IgD-negative memory B cell (primary cell): ENCODE results near the gene APBA3. TPM values are rescaled to one million over a fixed set of nuclear protein-coding genes. Genes with fewer than 3 reads are reported as not detected.

ENCODE experiments used
- H3K27ac Mint-ChIP-seq, 3 donors: one replicate each; pipeline ENCODE4 v1.8.0; 2020 to 2022; ENCODE audit warnings: mild to moderate bottlenecking in 3 of 3, mixed read lengths in 3 of 3, moderate library complexity in 1 of 3
- H3K27me3 Mint-ChIP-seq: one replicate; pipeline ENCODE4 v1.8.0; 2021; ENCODE audit warnings: mixed read lengths
- H3K36me3 Mint-ChIP-seq: one replicate; pipeline ENCODE4 v1.8.0; 2020; ENCODE audit warnings: mild to moderate bottlenecking, mixed read lengths
- H3K4me1 Mint-ChIP-seq, 3 donors: one replicate each; pipeline ENCODE4 v1.8.0; 2020 to 2022; ENCODE audit warnings: mixed read lengths in 3 of 3, mild to moderate bottlenecking in 1 of 3
- H3K4me3 Mint-ChIP-seq, 4 donors: one replicate each; pipeline ENCODE4 v1.8.0; 2020 to 2022; ENCODE audit warnings: mild to moderate bottlenecking in 4 of 4, mixed read lengths in 4 of 4, moderate library complexity in 3 of 4
- H3K9me3 Mint-ChIP-seq, 3 donors: one replicate each; pipeline ENCODE4 v1.8.0; 2020 to 2021; ENCODE audit warnings: mixed read lengths in 3 of 3, mild to moderate bottlenecking in 1 of 3
- polyA plus RNA-seq: library from polyadenylated mRNA; unstranded; fragments of 300-500 nt; fragmentation: Illumina TruSeq; gene quantifications from one replicate; pipeline ENCODE4 v1.2.3, GENCODE V29; 2021

The APBA3 gene
- polyA plus RNA-seq, 1 donor from 2014 or later: 36.9 TPM

DNA sequence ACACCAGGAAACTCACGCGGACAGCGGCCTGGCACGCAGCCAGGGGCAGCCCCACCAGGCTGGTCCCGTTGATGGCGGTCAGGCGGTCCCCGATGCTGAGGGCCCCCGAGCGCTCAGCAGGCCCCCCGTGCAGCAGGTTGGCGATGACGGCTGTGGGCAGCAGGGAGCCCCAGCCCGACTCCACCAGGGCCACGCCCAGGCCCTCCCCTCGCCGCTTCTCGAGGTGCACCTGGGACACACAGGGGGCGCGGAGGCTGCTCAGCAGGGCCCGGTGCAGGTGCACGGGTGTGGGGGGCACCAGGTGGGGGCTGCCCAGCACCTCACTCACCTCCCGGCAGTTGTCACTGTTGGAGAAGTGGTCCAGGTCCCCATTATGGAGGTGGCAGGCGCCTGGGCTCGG is 9.0 kb downstream of the APBA3 start:
- Mint-ChIP-seq H3K27ac (no peak overlapping the region), H3K36me3 (peaks cover 9% of the 10 kb centered on the region), H3K9me3 (no peaks in the 10 kb centered on the region), H3K4me3 (no peak overlapping the region), H3K27me3 (no peaks in the 10 kb centered on the region), H3K4me1 (peaks cover 2 to 10% (median 3%) of the 10 kb centered on the region in 3 donors)

GRCh38 chr19:3751236-3751635 is 10.3 kb downstream of the APBA3 start:
- peaks cover 9% of the 10 kb centered on the region for H3K36me3 Mint-ChIP-seq
- H3K4me3 Mint-ChIP-seq: no peak overlapping the region
- no peak overlapping the region for H3K27ac Mint-ChIP-seq
- peaks cover 2 to 8% (median 3%) of the 10 kb centered on the region in 3 donors for H3K4me1 Mint-ChIP-seq
- H3K9me3 Mint-ChIP-seq: no peaks in the 10 kb centered on the region
- H3K27me3 Mint-ChIP-seq: no peaks in the 10 kb centered on the region

GRCh38 chr19:3750211-3750610 is 11.3 kb downstream of the APBA3 start:
- peaks cover 9% of the 10 kb centered on the region for H3K36me3 Mint-ChIP-seq
- H3K9me3 Mint-ChIP-seq: no peaks in the 10 kb centered on the region
- no peak overlapping the region for H3K4me3 Mint-ChIP-seq
- H3K27me3 Mint-ChIP-seq: no peaks in the 10 kb centered on the region
- peaks cover 0 to 4% (median 2%) of the 10 kb centered on the region in 3 donors for H3K4me1 Mint-ChIP-seq
- H3K27ac Mint-ChIP-seq: no peak overlapping the region

GRCh38 chr19:3748965-3749364 is 12.5 kb downstream of the APBA3 start:
- peaks cover 9% of the 10 kb centered on the region for H3K36me3 Mint-ChIP-seq
- no peaks in the 10 kb centered on the region for H3K27me3 Mint-ChIP-seq
- no peaks in the 10 kb centered on the region for H3K4me1 Mint-ChIP-seq
- no peak overlapping the region for H3K27ac Mint-ChIP-seq
- H3K9me3 Mint-ChIP-seq: no peaks in the 10 kb centered on the region
- no peak overlapping the region for H3K4me3 Mint-ChIP-seq

GRCh38 chr19:3746371-3747056 is 15.0 kb downstream of the APBA3 start:
- Mint-ChIP-seq H3K4me3 (no peak overlapping the region), H3K27ac (no peak overlapping the region)

GRCh38 chr19:3745363-3746045 is 16.0 kb downstream of the APBA3 start:
- peaks cover 0 to 4% (median 0%) of the 10 kb centered on the region in 3 donors for H3K9me3 Mint-ChIP-seq
- no peaks in the 10 kb centered on the region for H3K4me1 Mint-ChIP-seq
- peaks cover 3% of the 10 kb centered on the region for H3K36me3 Mint-ChIP-seq
- H3K27me3 Mint-ChIP-seq: no peaks in the 10 kb centered on the region
- H3K27ac Mint-ChIP-seq: no peak overlapping the region
- H3K4me3 Mint-ChIP-seq: no peak overlapping the region

More at GRCh38 chr19:3746371-3747056, 15.0 kb downstream of the APBA3 start:
- Mint-ChIP-seq H3K27me3 (no peaks in the 10 kb centered on the region), H3K9me3 (peaks cover 0 to 4% (median 0%) of the 10 kb centered on the region in 3 donors), H3K36me3 (peaks cover 6% of the 10 kb centered on the region), H3K4me1 (no peaks in the 10 kb centered on the region)

GRCh38 chr19:3743486-3743885 is 18.0 kb downstream of the APBA3 start:
- Mint-ChIP-seq H3K36me3 (no peaks in the 10 kb centered on the region), H3K27me3 (no peaks in the 10 kb centered on the region), H3K4me1 (no peaks in the 10 kb centered on the region), H3K27ac (no peak overlapping the region), H3K9me3 (peaks cover 0 to 4% (median 0%) of the 10 kb centered on the region in 3 donors), H3K4me3 (no peak overlapping the region)

GRCh38 chr19:3740431-3740830 is 21.1 kb downstream of the APBA3 start:
- peaks cover 0 to 4% (median 0%) of the 10 kb centered on the region in 3 donors for H3K9me3 Mint-ChIP-seq
- H3K27ac Mint-ChIP-seq: no peak overlapping the region
- H3K36me3 Mint-ChIP-seq: no peaks in the 10 kb centered on the region
- no peaks in the 10 kb centered on the region for H3K4me1 Mint-ChIP-seq
- H3K27me3 Mint-ChIP-seq: peaks cover 5% of the 10 kb centered on the region
- H3K4me3 Mint-ChIP-seq: no peak overlapping the region

- Mint-ChIP-seq H3K9me3 (peaks cover 0 to 4% (median 0%) of the 10 kb centered on the region in 3 donors), H3K36me3 (no peaks in the 10 kb centered on the region), H3K27me3 (peaks cover 5% of the 10 kb centered on the region), H3K4me3 (no peak overlapping the region), H3K27ac (no peak overlapping the region), H3K4me1 (no peaks in the 10 kb centered on the region)
Observed at GRCh38 chr19:3738477-3739220, 22.8 kb downstream of the APBA3 start.

- H3K27me3 Mint-ChIP-seq: peaks cover 5% of the 10 kb centered on the region
- H3K36me3 Mint-ChIP-seq: no peaks in the 10 kb centered on the region
- H3K9me3 Mint-ChIP-seq: peaks cover 0 to 2% (median 0%) of the 10 kb centered on the region in 3 donors
- H3K4me1 Mint-ChIP-seq: no peaks in the 10 kb centered on the region
- no peak overlapping the region for H3K4me3 Mint-ChIP-seq
- no peak overlapping the region for H3K27ac Mint-ChIP-seq
Observed at GRCh38 chr19:3737487-3738205, 23.8 kb downstream of the APBA3 start.

- no peak overlapping the region for H3K4me3 Mint-ChIP-seq
- H3K36me3 Mint-ChIP-seq: no peaks in the 10 kb centered on the region
- H3K4me1 Mint-ChIP-seq: no peaks in the 10 kb centered on the region
- peaks cover 0 to 2% (median 0%) of the 10 kb centered on the region in 3 donors for H3K9me3 Mint-ChIP-seq
- peaks cover 5% of the 10 kb centered on the region for H3K27me3 Mint-ChIP-seq
- H3K27ac Mint-ChIP-seq: no peak overlapping the region
Observed at GRCh38 chr19:3736106-3736724, 25.3 kb downstream of the APBA3 start.

GRCh38 chr19:3734310-3734600 is 27.2 kb downstream of the APBA3 start:
- Mint-ChIP-seq H3K27ac (no peak overlapping the region), H3K4me3 (no peak overlapping the region), H3K9me3 (peaks cover 0 to 2% (median 0%) of the 10 kb centered on the region in 3 donors), H3K27me3 (peaks cover 5% of the 10 kb centered on the region), H3K4me1 (no peaks in the 10 kb centered on the region), H3K36me3 (peaks cover 2% of the 10 kb centered on the region)

GRCh38 chr19:3733549-3734309 is 27.8 kb downstream of the APBA3 start:
- H3K4me1 Mint-ChIP-seq: no peaks in the 10 kb centered on the region
- H3K36me3 Mint-ChIP-seq: peaks cover 2% of the 10 kb centered on the region
- H3K4me3 Mint-ChIP-seq: no peak overlapping the region
- H3K27me3 Mint-ChIP-seq: peaks cover 5% of the 10 kb centered on the region
- peaks cover 0 to 2% (median 0%) of the 10 kb centered on the region in 3 donors for H3K9me3 Mint-ChIP-seq
- no peak overlapping the region for H3K27ac Mint-ChIP-seq

- Mint-ChIP-seq H3K4me1 (no peaks in the 10 kb centered on the region), H3K9me3 (peaks cover 0 to 2% (median 0%) of the 10 kb centered on the region in 3 donors), H3K36me3 (peaks cover 2% of the 10 kb centered on the region), H3K27ac (no peak overlapping the region), H3K4me3 (no peak overlapping the region), H3K27me3 (no peaks in the 10 kb centered on the region)
Observed at GRCh38 chr19:3732108-3732507, 29.4 kb downstream of the APBA3 start.
